Activated naive CD8-positive, alpha-beta T cell treated with anti-CD3 and anti-CD28 coated beads, Interleukin-2, amount 50 U/mL, for 24 hours (primary cell): ENCODE data around the gene DIPK2A.

Experiments used
- ATAC-seq: fragments of 150-1000 bp; cut with Tn5 transposase; one replicate; pipeline ENCODE4 v1.10.0; 2021
- DNase-seq: peaks from one replicate; pipeline ENCODE4 v3.0.0; 2021
- H3K27ac Mint-ChIP-seq: one replicate; pipeline ENCODE4 v1.8.0; 2021; ENCODE audit warnings: mild to moderate bottlenecking, mixed read lengths
- H3K27me3 Mint-ChIP-seq: one replicate; pipeline ENCODE4 v1.8.0; 2021; ENCODE audit warnings: mixed read lengths
- H3K36me3 Mint-ChIP-seq: one replicate; pipeline ENCODE4 v1.8.0; 2021; ENCODE audit warnings: low read depth, mixed read lengths
- H3K4me1 Mint-ChIP-seq: one replicate; pipeline ENCODE4 v1.8.0; 2021; ENCODE audit warnings: mixed read lengths
- H3K4me3 Mint-ChIP-seq: one replicate; pipeline ENCODE4 v1.8.0; 2021; ENCODE audit warnings: mild to moderate bottlenecking, moderate library complexity, mixed read lengths
- H3K9me3 Mint-ChIP-seq: one replicate; pipeline ENCODE4 v1.8.0; 2021; ENCODE audit warnings: mixed read lengths

The DIPK2A gene

GRCh38 chr3:143989461-143989860 is 17.8 kb downstream of the DIPK2A start:
- no peaks in the 10 kb centered on the region for H3K27me3 Mint-ChIP-seq
- no peak for ATAC-seq
- peaks cover 25% of the 10 kb centered on the region for H3K36me3 Mint-ChIP-seq

GRCh38 chr3:143991713-143992112 is 20.1 kb downstream of the DIPK2A start:
- DNase-seq (no peak), ATAC-seq (no peak)
- no peaks in the 10 kb centered on the region for H3K9me3 Mint-ChIP-seq
- H3K36me3 Mint-ChIP-seq, result peaks cover 22% of the 10 kb centered on the region
- no peak overlapping the region for H3K4me3 Mint-ChIP-seq
- H3K27ac Mint-ChIP-seq, result no peak overlapping the region
- peaks cover 4% of the 10 kb centered on the region for H3K4me1 Mint-ChIP-seq
- H3K27me3 Mint-ChIP-seq, result no peaks in the 10 kb centered on the region

More at GRCh38 chr3:143989461-143989860, 17.8 kb downstream of the DIPK2A start:
- DNase-seq, result no peak
- Mint-ChIP-seq H3K9me3 (no peaks in the 10 kb centered on the region), H3K4me3 (no peak overlapping the region), H3K27ac (no peak overlapping the region), H3K4me1 (peaks cover 6% of the 10 kb centered on the region)

- Mint-ChIP-seq H3K36me3 (peaks cover 5% of the 10 kb centered on the region), H3K4me3 (no peak overlapping the region), H3K27ac (no peak overlapping the region), H3K4me1 (peaks cover 4% of the 10 kb centered on the region), H3K9me3 (no peaks in the 10 kb centered on the region), H3K27me3 (no peaks in the 10 kb centered on the region)
- no peak for ATAC-seq
- DNase-seq, result no peak
These were observed 26.6 kb downstream of the DIPK2A start for GRCh38 chr3:143998266-143998665.

- no peak overlapping the region for H3K4me3 Mint-ChIP-seq
- no peaks in the 10 kb centered on the region for H3K27me3 Mint-ChIP-seq
- H3K36me3 Mint-ChIP-seq, result no peaks in the 10 kb centered on the region
- no peaks in the 10 kb centered on the region for H3K9me3 Mint-ChIP-seq
- no peak overlapping the region for H3K27ac Mint-ChIP-seq
- ATAC-seq (no peak), DNase-seq (no peak)
- peaks cover 4% of the 10 kb centered on the region for H3K4me1 Mint-ChIP-seq
These were observed 31.4 kb downstream of the DIPK2A start for GRCh38 chr3:144003051-144003450.

GRCh38 chr3:144010371-144010770 is 38.7 kb downstream of the DIPK2A start:
- H3K27ac Mint-ChIP-seq, result no peak overlapping the region
- H3K27me3 Mint-ChIP-seq, result no peaks in the 10 kb centered on the region
- no peaks in the 10 kb centered on the region for H3K36me3 Mint-ChIP-seq
- no peak for DNase-seq
- no peaks in the 10 kb centered on the region for H3K9me3 Mint-ChIP-seq
- ATAC-seq, result no peak
- H3K4me3 Mint-ChIP-seq, result no peak overlapping the region
- no peaks in the 10 kb centered on the region for H3K4me1 Mint-ChIP-seq

- H3K27me3 Mint-ChIP-seq, result no peaks in the 10 kb centered on the region
- no peaks in the 10 kb centered on the region for H3K4me1 Mint-ChIP-seq
- no peak for DNase-seq
- H3K27ac Mint-ChIP-seq, result no peak overlapping the region
- no peaks in the 10 kb centered on the region for H3K9me3 Mint-ChIP-seq
- no peak for ATAC-seq
- H3K36me3 Mint-ChIP-seq, result no peaks in the 10 kb centered on the region
- H3K4me3 Mint-ChIP-seq, result no peak overlapping the region
These were observed 39.7 kb downstream of the DIPK2A start for GRCh38 chr3:144011251-144011799.

GRCh38 chr3:144015133-144015532 is 43.5 kb downstream of the DIPK2A start:
- Mint-ChIP-seq H3K36me3 (no peaks in the 10 kb centered on the region), H3K4me1 (no peaks in the 10 kb centered on the region), H3K4me3 (no peak overlapping the region), H3K9me3 (peaks cover 7% of the 10 kb centered on the region), H3K27ac (no peak overlapping the region), H3K27me3 (no peaks in the 10 kb centered on the region)
- ATAC-seq (no peak), DNase-seq (no peak)

GRCh38 chr3:144018776-144019175 is 47.2 kb downstream of the DIPK2A start:
- H3K9me3 Mint-ChIP-seq, result peaks cover 7% of the 10 kb centered on the region
- no peak for DNase-seq
- no peak overlapping the region for H3K27ac Mint-ChIP-seq
- H3K36me3 Mint-ChIP-seq, result no peaks in the 10 kb centered on the region
- ATAC-seq, result no peak
- H3K4me1 Mint-ChIP-seq, result no peaks in the 10 kb centered on the region
- H3K4me3 Mint-ChIP-seq, result no peak overlapping the region
- H3K27me3 Mint-ChIP-seq, result no peaks in the 10 kb centered on the region
